ENCODE data around the gene COL4A3.

DNA sequence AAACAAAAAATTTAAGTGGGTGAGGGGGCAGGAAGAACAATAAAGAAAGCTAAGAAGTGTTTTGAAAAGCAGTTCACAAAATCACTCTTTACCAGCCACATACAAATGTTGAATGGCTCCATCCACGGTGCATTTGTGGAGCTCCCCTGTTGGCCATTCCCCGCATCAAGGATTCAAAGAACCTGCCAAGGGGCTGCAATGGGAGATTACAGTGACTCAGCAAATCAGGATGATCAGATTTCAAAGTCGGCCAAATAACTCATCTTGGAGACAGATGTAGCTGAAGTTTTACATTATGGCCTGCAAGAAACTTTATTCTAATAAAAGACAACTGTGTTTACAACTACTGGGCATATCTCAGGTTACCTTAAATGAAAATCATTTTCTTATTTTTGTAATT lies 26.9 kb downstream of the COL4A3 start:
- no peak for TF ChIP-seq POLR2A (IDR thresholded peaks at IDR 0.05)
- TF ChIP-seq, protein P1, sequence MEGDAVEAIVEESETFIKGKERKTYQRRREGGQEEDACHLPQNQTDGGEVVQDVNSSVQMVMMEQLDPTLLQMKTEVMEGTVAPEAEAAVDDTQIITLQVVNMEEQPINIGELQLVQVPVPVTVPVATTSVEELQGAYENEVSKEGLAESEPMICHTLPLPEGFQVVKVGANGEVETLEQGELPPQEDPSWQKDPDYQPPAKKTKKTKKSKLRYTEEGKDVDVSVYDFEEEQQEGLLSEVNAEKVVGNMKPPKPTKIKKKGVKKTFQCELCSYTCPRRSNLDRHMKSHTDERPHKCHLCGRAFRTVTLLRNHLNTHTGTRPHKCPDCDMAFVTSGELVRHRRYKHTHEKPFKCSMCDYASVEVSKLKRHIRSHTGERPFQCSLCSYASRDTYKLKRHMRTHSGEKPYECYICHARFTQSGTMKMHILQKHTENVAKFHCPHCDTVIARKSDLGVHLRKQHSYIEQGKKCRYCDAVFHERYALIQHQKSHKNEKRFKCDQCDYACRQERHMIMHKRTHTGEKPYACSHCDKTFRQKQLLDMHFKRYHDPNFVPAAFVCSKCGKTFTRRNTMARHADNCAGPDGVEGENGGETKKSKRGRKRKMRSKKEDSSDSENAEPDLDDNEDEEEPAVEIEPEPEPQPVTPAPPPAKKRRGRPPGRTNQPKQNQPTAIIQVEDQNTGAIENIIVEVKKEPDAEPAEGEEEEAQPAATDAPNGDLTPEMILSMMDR (IDR thresholded peaks at IDR 0.05): no peak
